M059J (cell line): ENCODE measurements around the gene ARHGAP19. TPM values are rescaled to one million over a fixed set of nuclear protein-coding genes. Genes with fewer than 3 reads are reported as not detected.
A peak's percentile ranks its signal among the peaks of the same experiment; 100 is the strongest.

ENCODE experiments used
- DNase-seq: peaks from one replicate; pipeline ENCODE4 v3.0.0-alpha.2; 2012; ENCODE audit warnings: low read depth
- total RNA-seq: library from RNA; depleted of rRNA; stranded (reverse); fragments of >200 nt; shearing (Covaris generic); gene quantifications from 2 replicates; pipeline ENCODE4 v1.2.3, GENCODE V29; 2014

The ARHGAP19 gene
- total RNA-seq, 1 experiment from 2014 or later: 12.4 TPM

DNA sequence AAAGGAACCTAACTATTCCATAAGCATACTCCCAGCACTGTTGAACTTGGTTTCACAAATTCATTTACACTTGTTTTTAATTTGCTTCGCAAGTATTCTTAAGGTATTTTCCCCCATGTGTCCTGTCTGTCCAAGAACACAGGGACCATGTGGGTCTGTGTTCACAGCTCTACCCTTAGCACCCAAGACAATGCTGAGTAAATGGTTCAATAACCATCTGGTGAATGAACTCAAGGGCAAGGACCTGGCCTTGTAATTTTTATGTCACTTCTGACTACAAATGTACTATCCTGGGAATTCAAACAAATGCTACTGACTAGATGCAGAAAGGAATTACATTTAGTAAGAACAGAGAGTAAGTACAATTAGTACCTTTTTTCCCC, 63.7 kb downstream of the ARHGAP19 start:
- DNase-seq: no peak

DNA sequence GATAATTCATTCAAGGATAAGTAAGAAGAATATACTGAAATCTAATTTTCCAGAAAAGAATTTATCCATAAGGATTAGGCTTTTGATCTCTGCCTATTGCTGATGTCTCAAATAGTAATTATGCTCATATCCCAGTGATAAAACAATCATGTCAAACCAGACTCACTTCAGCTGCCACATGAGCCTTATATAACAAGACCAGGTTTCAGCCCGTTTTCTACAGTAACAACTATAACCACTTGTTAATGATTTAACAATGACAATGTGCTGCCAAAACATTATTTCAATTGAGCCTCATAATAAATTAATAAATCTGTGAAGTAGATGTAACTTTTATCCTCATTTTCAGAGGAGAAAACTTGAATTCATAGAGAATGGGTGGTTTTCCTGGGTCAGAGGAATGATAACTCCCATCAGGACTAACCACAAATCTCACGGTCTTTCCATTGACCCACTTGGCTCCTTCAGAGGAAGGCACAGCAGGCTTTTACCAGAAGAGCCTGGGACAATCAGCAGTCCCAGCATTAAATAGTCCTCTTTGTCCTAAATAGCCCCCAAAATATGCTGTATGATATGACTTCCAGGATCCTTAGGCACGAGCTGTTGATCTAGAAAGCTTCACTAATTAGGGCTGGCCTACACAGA, 64.2 kb downstream of the ARHGAP19 start:
- DNase-seq: no peak

DNA sequence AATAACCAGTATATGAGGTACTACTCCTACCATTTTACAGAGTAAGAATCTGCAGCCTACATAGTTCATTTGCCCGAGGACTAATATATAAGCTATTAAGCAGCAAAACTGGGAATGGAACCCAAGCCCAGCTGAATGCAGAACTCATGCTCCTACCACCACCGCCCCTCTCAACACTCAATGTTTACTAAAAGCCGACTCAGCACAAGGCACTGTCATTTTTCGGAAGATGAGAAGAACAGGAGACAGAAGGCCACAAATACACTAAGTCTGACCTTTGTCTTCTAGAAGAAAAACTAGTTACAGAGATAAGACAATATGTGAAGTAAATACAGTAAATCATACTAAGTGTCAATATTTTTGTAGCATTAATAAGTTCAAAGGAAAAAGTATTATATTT, 66.0 kb downstream of the ARHGAP19 start:
- DNase-seq: no peak

- no peak for DNase-seq
Measured at GRCh38 chr10:97224483-97225435, 67.7 kb downstream of the ARHGAP19 start.

GRCh38 chr10:97222326-97222961, 70.0 kb downstream of the ARHGAP19 start:
- no peak for DNase-seq

DNA sequence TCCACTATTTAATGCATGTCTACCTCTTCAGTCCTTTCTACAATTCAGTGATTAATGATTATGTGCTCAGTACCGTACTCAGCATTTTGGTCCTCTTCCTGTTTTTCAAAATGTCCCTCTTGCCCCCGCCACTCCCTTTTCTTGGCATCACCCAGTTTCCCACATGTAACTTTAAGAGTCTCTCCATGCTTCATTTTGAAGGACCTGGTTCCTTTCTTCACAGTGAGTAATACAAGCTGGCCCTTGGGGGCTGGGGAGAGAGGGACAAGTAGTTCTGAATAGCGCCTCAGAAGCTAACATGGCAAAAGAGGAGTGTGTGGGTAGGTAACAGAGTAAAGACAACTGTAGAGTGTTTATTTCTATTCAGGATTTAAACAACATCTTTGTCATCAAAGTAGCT, 72.1 kb downstream of the ARHGAP19 start:
- DNase-seq: no peak

DNA sequence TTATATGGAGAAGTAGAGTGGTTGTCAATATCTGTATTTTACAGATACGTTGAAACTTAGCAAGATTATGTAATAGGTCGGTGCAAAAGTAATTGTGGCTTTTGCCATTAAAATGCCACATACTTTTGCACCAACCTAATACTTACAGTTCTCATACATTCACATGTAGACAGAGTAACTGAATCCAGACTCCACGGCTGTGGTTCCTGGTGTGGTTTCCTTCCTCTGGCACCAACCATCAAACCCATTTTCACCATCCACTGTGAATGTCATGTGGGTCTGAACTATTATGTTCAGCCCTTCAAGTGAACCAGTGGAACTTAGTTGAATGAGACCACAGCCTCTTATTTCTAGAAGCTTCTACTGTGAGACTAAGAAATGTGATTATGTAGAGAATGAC, 75.1 kb downstream of the ARHGAP19 start:
- DNase-seq: no peak

DNA sequence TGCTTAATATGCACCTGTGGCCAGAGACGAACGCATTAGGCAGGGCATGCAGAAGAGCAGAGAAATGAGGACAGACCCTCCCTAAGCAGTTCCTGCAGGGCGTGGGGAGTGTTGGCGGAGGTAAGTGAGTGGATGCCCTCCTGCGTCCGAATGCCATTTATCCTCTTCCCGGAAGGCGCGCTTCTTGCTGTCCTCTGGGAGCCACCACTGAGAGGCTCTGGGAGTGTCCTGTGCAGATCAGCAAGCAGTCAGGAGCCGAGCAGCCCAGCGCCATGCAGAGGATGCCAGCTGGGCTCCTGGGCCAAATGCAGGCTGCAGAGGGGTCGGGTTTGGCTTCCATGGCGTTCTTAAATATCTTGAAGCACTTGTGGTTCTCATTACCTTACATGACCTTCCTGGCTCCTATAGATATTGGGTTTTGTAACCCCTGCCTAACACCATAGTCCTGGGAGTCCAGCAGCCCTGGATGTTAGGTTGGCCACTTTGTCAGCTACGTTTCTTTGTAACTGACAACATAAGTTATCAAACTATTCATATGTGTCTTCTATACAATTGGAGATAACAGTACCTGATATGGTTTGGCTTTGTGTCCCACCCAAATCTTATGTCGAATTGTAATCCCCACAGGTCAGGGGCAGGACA, 76.7 kb downstream of the ARHGAP19 start:
- no peak for DNase-seq

DNA sequence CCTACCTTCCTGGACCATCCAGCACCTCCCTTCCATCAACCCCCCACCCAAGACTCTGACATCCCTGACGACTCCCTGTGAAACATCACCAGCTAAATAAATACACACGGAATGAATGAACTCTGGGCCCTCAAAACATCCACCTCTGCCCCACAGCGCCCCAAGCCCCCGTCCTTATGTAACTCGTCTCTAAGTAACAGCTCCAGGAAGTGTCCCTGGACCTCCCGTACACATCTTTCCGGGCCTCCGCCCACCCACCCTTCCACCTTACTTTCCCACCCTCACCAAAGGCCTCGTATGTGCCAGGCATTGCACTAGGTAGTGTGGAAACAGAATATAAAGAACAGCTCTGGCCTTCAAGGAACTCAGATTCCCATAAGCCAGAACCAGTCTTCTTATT, 79.0 kb downstream of the ARHGAP19 start:
- DNase-seq: no peak

DNA sequence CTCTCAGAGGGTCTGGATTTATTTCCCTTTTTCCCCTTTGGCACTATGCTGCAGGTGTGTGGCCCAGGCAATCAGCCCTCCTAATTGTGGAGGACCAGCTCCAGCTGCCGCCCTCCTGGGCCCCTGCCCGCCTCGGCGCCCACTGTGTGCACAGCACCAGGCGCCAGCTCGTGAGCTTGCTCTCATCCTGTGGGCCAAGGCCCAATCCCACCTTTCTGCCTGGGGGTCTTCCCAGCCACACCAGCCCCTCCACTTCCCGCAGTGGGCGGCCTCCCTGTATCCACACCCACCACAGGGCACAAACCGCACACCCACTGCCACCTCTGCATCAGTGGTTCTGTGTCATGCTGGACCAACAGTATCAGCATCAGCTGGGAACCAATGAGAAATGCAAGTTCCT, 81.2 kb downstream of the ARHGAP19 start:
- no peak for DNase-seq

- peak; percentile 65 for DNase-seq
Measured at GRCh38 chr10:97210543-97210960, 81.9 kb downstream of the ARHGAP19 start.

GRCh38 chr10:97207756-97208346, 84.6 kb downstream of the ARHGAP19 start:
- no peak for DNase-seq

DNA sequence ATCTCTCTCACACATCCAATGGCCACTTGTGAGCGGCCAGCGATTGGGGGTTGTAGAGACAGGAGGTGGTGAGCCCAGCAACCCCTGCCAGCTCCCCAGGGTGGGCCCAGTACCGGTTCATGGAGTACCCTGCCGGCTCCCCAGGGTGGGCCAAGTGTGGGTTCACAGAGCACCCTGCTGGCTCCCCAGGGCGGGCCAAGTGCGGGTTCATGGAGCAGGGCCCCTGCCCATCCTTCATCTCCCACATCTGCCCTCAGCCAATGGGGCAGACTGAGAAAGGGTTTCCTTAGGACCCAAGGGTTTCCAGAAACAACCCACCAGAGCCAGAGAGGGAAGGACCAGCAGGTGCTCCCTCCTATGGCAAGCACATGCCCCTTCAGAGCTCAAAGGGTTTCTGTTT, 85.3 kb downstream of the ARHGAP19 start:
- no peak for DNase-seq

DNA sequence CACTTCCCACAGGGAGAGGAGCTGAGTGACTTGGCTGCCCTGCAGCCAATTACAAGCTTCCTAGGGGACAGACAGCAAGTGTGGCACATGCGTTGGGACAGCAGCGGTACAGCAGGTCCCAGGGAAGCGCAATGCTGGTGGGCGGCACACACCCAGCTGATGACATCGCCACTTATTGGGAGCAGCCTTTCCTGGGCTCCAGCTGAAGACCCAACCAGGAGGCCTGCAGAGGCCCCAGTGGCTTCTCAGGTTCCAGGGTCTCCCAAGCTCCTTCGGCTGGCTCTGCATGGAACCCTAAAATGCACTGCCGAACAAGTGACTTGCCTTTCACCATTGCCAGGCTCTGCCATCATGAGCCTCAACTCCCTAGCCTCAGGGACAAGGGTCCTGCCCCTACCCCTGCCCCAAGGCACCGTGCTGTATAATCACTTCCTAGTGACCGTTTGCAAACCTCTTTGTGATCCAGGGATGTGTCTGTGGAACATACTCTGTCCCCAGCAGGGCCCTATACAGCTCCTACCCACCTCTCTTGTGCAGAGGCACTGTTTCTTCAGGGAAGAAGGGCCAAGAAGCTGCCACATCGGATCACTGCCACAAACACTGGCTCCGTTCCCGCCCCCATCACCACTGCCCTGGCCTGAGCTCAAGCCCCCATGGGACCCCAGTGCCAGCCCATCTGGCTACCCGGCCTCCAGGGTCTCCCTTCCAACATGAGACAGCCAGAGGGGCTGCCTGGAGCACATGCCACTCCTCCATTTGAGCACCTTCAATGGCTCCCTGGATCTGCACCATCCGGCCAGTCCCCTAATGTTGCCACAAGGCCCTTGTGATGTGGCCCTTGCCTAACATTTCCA, 87.4 kb downstream of the ARHGAP19 start:
- DNase-seq: no peak

DNA sequence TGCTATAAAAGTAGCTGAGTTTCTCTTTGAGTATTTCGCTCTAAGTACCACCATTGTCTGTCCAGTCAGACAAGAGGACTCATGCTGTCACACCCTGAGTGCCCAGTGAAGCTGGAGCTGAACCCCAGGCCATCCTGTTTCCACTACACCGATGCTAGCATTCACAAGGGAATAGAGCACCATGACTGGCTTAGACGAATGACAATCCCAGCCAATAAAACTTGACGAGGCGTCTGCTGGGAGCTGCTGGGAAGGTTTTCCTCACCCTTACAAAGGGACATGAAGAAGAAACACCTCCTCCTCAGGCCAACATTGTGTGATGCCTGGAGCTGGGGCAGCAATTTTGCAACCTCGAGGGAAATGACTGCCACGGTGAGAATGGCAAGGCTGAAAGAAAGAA, 89.2 kb downstream of the ARHGAP19 start:
- no peak for DNase-seq

DNA sequence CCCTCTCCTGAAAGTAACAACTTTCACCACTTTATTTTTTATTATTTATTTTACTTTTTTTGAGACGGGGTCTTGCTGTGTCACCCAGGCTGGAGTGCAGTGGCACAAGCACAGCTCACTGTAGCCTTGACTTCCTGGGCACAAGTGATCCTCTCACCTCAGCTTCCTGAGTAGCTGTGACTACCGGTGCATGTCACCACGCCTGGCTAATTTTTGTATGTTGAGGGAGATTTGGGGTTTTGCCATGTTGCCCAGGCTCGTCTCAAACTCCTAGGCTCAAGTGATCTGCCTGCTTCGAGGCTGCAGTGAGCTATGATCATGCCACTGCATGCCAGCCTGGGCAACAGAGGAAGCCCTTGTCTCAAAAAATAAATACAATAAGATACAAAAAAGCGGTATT, 91.8 kb downstream of the ARHGAP19 start:
- DNase-seq: no peak

DNA sequence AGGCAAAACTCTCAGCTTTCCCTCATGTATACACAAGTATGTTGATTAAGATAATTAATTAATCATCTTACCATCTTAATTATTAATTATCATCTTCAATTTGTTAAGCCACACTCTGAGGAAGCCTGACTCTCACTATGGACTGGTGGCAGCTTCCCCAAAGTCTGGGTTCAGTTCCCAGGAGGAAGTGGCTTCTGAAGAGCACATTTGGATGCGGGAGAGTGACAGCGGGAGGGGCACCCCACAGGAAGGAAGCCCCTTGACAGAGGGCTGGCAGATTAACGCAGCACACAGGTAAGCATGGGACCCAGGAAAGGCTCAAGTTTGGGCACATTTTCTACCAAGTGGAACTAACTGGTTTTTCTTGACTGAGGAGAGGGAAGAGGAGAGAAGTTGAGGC, 93.3 kb downstream of the ARHGAP19 start:
- no peak for DNase-seq

DNA sequence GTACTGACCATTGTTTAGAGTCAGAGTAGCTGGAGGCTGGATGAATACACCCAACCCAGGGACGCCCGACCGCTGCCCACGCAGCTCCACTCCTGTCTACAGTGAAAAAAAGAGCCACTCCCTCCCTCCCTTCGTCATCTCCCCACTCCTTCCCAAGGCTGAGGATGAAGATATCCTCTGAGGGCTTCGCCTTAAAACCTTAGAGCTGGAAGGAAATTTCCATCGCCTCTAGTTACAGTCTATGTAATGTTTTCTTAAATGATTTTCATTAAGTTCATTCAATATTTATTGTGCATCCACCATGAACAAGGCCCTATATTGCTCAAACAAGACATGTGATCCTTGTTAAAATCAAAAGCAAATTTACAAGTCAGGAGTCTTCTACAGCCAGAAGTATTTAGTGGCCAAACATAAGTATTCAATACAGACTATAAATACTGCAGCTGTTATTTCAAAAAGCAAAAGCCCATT, 95.4 kb downstream of the ARHGAP19 start:
- DNase-seq: no peak

DNA sequence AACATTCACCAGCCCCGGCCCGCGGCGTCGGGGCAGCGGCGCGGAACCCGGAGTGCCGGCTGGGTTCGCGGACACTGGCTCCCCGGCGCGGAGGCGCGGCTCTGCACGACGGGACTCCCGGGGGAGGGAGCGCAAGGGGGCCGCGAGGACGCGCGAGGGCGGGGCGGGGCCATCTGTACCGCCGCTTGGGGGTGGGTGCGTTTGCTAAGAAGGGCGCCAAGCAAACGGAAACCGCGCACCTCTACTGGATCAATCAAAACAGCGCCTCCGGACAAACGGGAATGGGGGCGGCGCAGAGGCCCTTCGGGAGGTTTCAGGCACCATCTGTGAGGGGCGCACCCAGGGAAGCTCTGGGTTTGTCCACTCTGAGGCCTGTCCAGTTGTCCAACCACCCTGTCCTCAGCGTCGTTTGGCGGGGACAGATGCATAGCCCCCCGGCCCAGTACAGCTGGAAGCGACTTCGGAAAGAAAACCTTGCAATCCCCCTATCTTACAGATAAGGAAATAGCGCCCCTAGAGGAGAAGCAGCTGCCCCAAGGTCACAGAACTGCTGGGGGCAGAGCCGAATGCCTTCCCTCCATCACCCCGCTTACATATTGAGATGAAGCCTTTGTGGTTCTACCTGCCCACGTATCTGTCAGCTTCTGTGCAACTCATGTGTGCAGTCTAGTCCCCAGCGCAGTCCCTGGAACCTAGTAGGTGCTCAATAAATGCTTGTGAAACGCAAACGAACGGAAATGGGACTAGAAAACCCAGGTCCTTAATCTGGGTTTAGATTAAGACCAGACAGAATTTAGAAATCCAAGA, 96.0 kb downstream of the ARHGAP19 start:
- DNase-seq: peak; percentile 41

- peak; percentile 5 for DNase-seq
Measured at GRCh38 chr10:97195706-97196222, 96.7 kb downstream of the ARHGAP19 start.
